ENCODE measurements around the gene DUS1L.
A peak's percentile ranks its signal among the peaks of the same experiment; 100 is the strongest.

The DUS1L gene

GRCh38 chr17:82108496-82108945 is 42.9 kb upstream of the DUS1L start:
- no peak for FAIRE-seq
- DNase-seq (ENCODE audit: insufficient read length, low spot score), result no peak
- no peak for TF ChIP-seq SPI1 (IDR thresholded peaks at IDR 0.05; ENCODE audit: low read depth, low read length)
- no peak for TF ChIP-seq PAX5 (IDR thresholded peaks at IDR 0.05; ENCODE audit: insufficient read depth, low read length, severe bottlenecking)
- TF ChIP-seq POU2F2 (IDR thresholded peaks at IDR 0.05; ENCODE audit: low read depth, low read length), result no peak
- TF ChIP-seq POLR2A (IDR thresholded peaks at IDR 0.05; ENCODE audit: low read depth, low read length), result no peak
- no peak for TF ChIP-seq TAF1 (IDR thresholded peaks at IDR 0.05; ENCODE audit: low read depth, low read length)
- TF ChIP-seq POLR2AphosphoS5 (IDR thresholded peaks at IDR 0.05; ENCODE audit: low read depth, low read length), result no peak

DNA sequence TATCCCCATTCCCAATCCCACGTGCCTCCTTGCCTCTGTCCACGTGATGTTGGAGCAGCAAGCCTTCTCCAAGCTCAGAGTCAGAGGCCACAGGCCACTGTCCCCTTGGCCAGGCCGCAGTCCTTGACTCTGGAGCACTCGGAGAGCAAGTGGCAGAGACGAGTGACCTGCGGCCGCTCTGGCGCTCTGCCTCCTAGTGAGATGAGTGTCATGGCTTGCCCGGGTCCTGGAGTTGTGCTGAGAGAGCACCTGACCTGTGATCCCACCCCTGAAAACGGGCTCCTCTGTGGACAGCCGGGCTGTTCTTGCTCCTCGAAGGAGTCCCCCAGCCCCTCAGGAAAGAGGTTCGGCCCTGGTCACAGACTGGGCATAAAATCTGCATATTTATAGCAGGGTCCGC is 42.4 kb upstream of the DUS1L start:
- TF ChIP-seq TAF1 (IDR thresholded peaks at IDR 0.05; ENCODE audit: low read depth, low read length) (no peak), PAX5 (IDR thresholded peaks at IDR 0.05; ENCODE audit: insufficient read depth, low read length, severe bottlenecking) (no peak), POU2F2 (IDR thresholded peaks at IDR 0.05; ENCODE audit: low read depth, low read length) (no peak), POLR2A (IDR thresholded peaks at IDR 0.05; ENCODE audit: low read depth, low read length) (no peak), POLR2AphosphoS5 (IDR thresholded peaks at IDR 0.05; ENCODE audit: low read depth, low read length) (no peak), SPI1 (IDR thresholded peaks at IDR 0.05; ENCODE audit: low read depth, low read length) (no peak)
- no peak for FAIRE-seq
- no peak for DNase-seq (ENCODE audit: insufficient read length, low spot score)

DNA sequence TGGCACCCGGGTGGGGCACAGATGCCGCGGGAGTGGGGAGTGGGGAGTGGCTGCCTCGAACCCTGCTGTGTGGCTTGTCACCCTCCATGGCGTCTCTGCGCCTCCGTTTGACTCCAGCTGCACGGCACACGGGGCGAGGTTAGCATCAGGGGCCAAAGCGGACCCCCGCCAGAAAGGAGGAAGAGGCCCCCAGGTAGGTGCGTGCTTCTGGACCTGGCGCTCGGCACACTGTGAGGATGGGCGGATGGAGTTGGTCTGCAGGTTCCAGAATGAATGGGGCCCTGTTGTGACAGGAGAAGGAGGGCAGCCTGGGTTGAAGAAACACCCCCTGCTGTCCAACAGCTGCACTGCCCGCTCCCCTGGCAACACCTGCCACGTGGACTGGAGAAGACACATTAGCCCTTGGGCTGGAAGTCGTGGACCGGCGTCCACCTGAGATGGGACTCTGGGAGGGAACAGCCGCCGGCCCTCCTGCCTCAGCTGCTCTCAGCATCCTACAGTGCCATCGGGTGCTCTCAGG is 41.8 kb upstream of the DUS1L start:
- TF ChIP-seq SPI1 (IDR thresholded peaks at IDR 0.05; ENCODE audit: low read depth, low read length), result no peak
- no peak for TF ChIP-seq TAF1 (IDR thresholded peaks at IDR 0.05; ENCODE audit: low read depth, low read length)
- TF ChIP-seq POLR2A (IDR thresholded peaks at IDR 0.05; ENCODE audit: low read depth, low read length), result no peak
- TF ChIP-seq POLR2AphosphoS5 (IDR thresholded peaks at IDR 0.05; ENCODE audit: low read depth, low read length), result no peak
- TF ChIP-seq POU2F2 (IDR thresholded peaks at IDR 0.05; ENCODE audit: low read depth, low read length), result no peak
- no peak for TF ChIP-seq PAX5 (IDR thresholded peaks at IDR 0.05; ENCODE audit: insufficient read depth, low read length, severe bottlenecking)
- FAIRE-seq (no peak), DNase-seq (ENCODE audit: insufficient read length, low spot score) (no peak)

DNA sequence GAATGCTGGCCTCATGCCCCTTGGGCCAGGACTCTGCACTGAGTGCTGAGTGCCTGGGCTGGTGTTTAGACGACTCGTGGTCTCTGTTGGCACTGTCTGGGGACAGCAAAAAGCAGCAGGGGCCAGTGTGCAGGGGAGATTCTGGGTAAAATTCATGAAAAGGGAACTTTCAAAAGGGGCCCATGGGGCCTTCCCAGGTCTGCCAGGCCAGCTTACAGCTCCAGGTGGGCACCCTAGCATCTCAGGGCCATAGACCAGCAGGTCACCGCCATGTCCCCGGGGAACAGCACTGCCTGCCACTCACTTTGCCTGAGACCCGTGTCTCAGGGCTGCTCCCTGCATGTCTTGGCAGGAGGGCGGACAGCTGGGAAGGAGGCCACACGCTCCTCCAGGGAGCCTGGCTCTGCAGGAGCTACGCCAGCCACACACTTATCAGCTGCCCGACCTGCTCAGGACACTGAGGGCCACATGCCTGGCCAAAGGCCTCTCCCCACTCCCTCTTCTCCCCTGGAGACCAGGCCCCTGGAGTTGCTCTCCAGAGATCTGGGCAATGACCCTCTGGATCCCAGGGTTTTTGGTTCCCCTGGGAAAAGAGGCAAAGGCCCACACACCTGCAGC is 41.2 kb upstream of the DUS1L start:
- TF ChIP-seq TAF1 (IDR thresholded peaks at IDR 0.05; ENCODE audit: low read depth, low read length) (no peak), POLR2AphosphoS5 (IDR thresholded peaks at IDR 0.05; ENCODE audit: low read depth, low read length) (no peak), PAX5 (IDR thresholded peaks at IDR 0.05; ENCODE audit: insufficient read depth, low read length, severe bottlenecking) (no peak), POU2F2 (IDR thresholded peaks at IDR 0.05; ENCODE audit: low read depth, low read length) (no peak), SPI1 (IDR thresholded peaks at IDR 0.05; ENCODE audit: low read depth, low read length) (no peak), POLR2A (IDR thresholded peaks at IDR 0.05; ENCODE audit: low read depth, low read length) (no peak)
- DNase-seq (ENCODE audit: insufficient read length, low spot score) (no peak), FAIRE-seq (peak; percentile 31)

GRCh38 chr17:82105882-82106687 is 40.5 kb upstream of the DUS1L start:
- TF ChIP-seq SPI1 (IDR thresholded peaks at IDR 0.05; ENCODE audit: low read depth, low read length) (no peak), POLR2A (IDR thresholded peaks at IDR 0.05; ENCODE audit: low read depth, low read length) (peak; percentile 87), POU2F2 (IDR thresholded peaks at IDR 0.05; ENCODE audit: low read depth, low read length) (peak; percentile 59), TAF1 (IDR thresholded peaks at IDR 0.05; ENCODE audit: low read depth, low read length) (no peak), PAX5 (IDR thresholded peaks at IDR 0.05; ENCODE audit: insufficient read depth, low read length, severe bottlenecking) (no peak), POLR2AphosphoS5 (IDR thresholded peaks at IDR 0.05; ENCODE audit: low read depth, low read length) (peak; percentile 88)
- FAIRE-seq (peak; percentile 94), DNase-seq (ENCODE audit: insufficient read length, low spot score) (peak; percentile 94)

GRCh38 chr17:82105417-82105881 is 39.8 kb upstream of the DUS1L start:
- no peak for FAIRE-seq
- no peak for DNase-seq (ENCODE audit: insufficient read length, low spot score)
- no peak for TF ChIP-seq PAX5 (IDR thresholded peaks at IDR 0.05; ENCODE audit: insufficient read depth, low read length, severe bottlenecking)
- no peak for TF ChIP-seq TAF1 (IDR thresholded peaks at IDR 0.05; ENCODE audit: low read depth, low read length)
- no peak for TF ChIP-seq POLR2AphosphoS5 (IDR thresholded peaks at IDR 0.05; ENCODE audit: low read depth, low read length)
- TF ChIP-seq POU2F2 (IDR thresholded peaks at IDR 0.05; ENCODE audit: low read depth, low read length), result no peak
- no peak for TF ChIP-seq SPI1 (IDR thresholded peaks at IDR 0.05; ENCODE audit: low read depth, low read length)
- no peak for TF ChIP-seq POLR2A (IDR thresholded peaks at IDR 0.05; ENCODE audit: low read depth, low read length)

DNA sequence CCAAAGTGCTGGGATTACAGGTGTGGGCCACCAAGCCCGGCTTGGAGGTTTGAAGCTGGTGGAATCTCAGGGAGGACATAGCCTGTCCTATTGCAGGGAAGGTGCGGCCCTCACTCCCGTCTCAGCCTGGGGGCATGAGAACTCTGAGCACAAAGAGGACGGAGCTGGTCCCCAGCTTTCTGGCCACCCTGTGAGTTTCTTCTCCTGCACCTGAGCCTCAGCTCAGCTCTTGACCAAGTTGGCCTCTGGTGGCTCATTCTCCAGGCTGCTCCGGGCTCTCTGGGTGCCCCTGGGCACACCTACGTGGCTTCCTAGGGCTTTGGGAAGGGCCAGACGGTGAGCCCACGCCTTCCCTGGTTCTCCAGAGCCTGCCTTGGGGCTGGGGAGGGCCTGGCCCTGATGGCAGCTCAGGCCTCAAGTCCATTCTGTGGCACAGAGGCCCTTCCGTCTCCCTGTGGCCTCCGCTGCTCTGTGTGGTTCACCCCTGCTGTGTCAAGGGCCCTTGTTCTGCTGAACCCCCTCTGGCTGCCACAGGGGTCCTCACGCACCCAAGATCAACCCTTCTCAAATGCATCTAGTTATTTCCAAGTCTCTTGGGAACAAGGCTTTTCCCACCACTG is 39.3 kb upstream of the DUS1L start:
- TF ChIP-seq POLR2AphosphoS5 (IDR thresholded peaks at IDR 0.05; ENCODE audit: low read depth, low read length), result no peak
- no peak for TF ChIP-seq TAF1 (IDR thresholded peaks at IDR 0.05; ENCODE audit: low read depth, low read length)
- no peak for TF ChIP-seq PAX5 (IDR thresholded peaks at IDR 0.05; ENCODE audit: insufficient read depth, low read length, severe bottlenecking)
- no peak for TF ChIP-seq POLR2A (IDR thresholded peaks at IDR 0.05; ENCODE audit: low read depth, low read length)
- DNase-seq (ENCODE audit: insufficient read length, low spot score), result no peak
- FAIRE-seq, result no peak

- FAIRE-seq (no peak), DNase-seq (ENCODE audit: insufficient read length, low spot score) (no peak)
- TF ChIP-seq POLR2A (IDR thresholded peaks at IDR 0.05; ENCODE audit: low read depth, low read length), result no peak
- no peak for TF ChIP-seq SPI1 (IDR thresholded peaks at IDR 0.05; ENCODE audit: low read depth, low read length)
- no peak for TF ChIP-seq TAF1 (IDR thresholded peaks at IDR 0.05; ENCODE audit: low read depth, low read length)
- no peak for TF ChIP-seq POLR2AphosphoS5 (IDR thresholded peaks at IDR 0.05; ENCODE audit: low read depth, low read length)
- TF ChIP-seq POU2F2 (IDR thresholded peaks at IDR 0.05; ENCODE audit: low read depth, low read length), result no peak
- TF ChIP-seq PAX5 (IDR thresholded peaks at IDR 0.05; ENCODE audit: insufficient read depth, low read length, severe bottlenecking), result no peak
Measured at GRCh38 chr17:82103553-82104451, 38.2 kb upstream of the DUS1L start.

Data from GM12891 (cell line).